Activated naive CD8-positive, alpha-beta T cell treated with anti-CD3 and anti-CD28 coated beads for 36 hours (primary cell): ENCODE measurements around the gene RPL28. TPM values are rescaled to one million over a fixed set of nuclear protein-coding genes. Genes with fewer than 3 reads are reported as not detected.
A peak's percentile ranks its signal among the peaks of the same experiment; 100 is the strongest.

Experiments used
- DNase-seq: peaks from one replicate; pipeline ENCODE4 v3.0.0; 2021
- H3K27ac Mint-ChIP-seq: one replicate; pipeline ENCODE4 v1.8.0; 2022; ENCODE audit warnings: mild to moderate bottlenecking, moderate library complexity, mixed read lengths
- H3K27me3 Mint-ChIP-seq: one replicate; pipeline ENCODE4 v1.8.0; 2022; ENCODE audit warnings: mild to moderate bottlenecking, mixed read lengths
- H3K36me3 Mint-ChIP-seq: one replicate; pipeline ENCODE4 v1.8.0; 2021; ENCODE audit warnings: mild to moderate bottlenecking, mixed read lengths
- H3K4me1 Mint-ChIP-seq: one replicate; pipeline ENCODE4 v1.8.0; 2021; ENCODE audit warnings: mixed read lengths
- H3K4me3 Mint-ChIP-seq: one replicate; pipeline ENCODE4 v1.8.0; 2022; ENCODE audit warnings: mild to moderate bottlenecking, moderate library complexity, mixed read lengths
- H3K9me3 Mint-ChIP-seq: one replicate; pipeline ENCODE4 v1.8.0; 2022; ENCODE audit warnings: mixed read lengths
- total RNA-seq, 2 experiments: library from RNA; stranded (reverse); gene quantifications; one replicate each; pipeline ENCODE4 v1.2.3, GENCODE V29; 2021

The RPL28 gene
- 1,000 to 10,000 TPM; 2,585 to 2,613 TPM for total RNA-seq

GRCh38 chr19:55385724-55386492 lies at the start of gene RPL28:
Gene RPL28 (plus strand): TSS chr19:55385932. CDS start chr19:55386358, 426 bp downstream.
- H3K27me3 Mint-ChIP-seq = peaks cover 7% of the 10 kb centered on the region
- H3K4me1 Mint-ChIP-seq = peaks cover 49% of the 10 kb centered on the region
- peak within 1 kb of the TSS; percentile 100 for H3K27ac Mint-ChIP-seq
- peaks cover 2% of the 10 kb centered on the region for H3K9me3 Mint-ChIP-seq
- DNase-seq = peak; percentile 97
- peaks cover 66% of the 10 kb centered on the region for H3K36me3 Mint-ChIP-seq
- peak within 1 kb of the TSS; percentile 100 for H3K4me3 Mint-ChIP-seq

GRCh38 chr19:55336101-55336500 lies 49.6 kb upstream of the RPL28 start:
- H3K4me3 Mint-ChIP-seq = no peak overlapping the region
- no peak overlapping the region for H3K27ac Mint-ChIP-seq
- no peak for DNase-seq
- peaks cover 16% of the 10 kb centered on the region for H3K27me3 Mint-ChIP-seq
- H3K36me3 Mint-ChIP-seq = no peaks in the 10 kb centered on the region
- no peaks in the 10 kb centered on the region for H3K9me3 Mint-ChIP-seq
- peaks cover 7% of the 10 kb centered on the region for H3K4me1 Mint-ChIP-seq

GRCh38 chr19:55339105-55339888 lies 46.4 kb upstream of the RPL28 start, which contains the start of gene KMT5C:
Gene KMT5C (plus strand): TSS chr19:55339876. CDS start chr19:55341937, 2,061 bp downstream.
- no peaks in the 10 kb centered on the region for H3K9me3 Mint-ChIP-seq
- H3K4me1 Mint-ChIP-seq = peaks cover 12% of the 10 kb centered on the region
- DNase-seq = peak; percentile 100
- peak within 1 kb of the TSS; percentile 90 for H3K27ac Mint-ChIP-seq
- peaks cover 6% of the 10 kb centered on the region for H3K36me3 Mint-ChIP-seq
- peaks cover 4% of the 10 kb centered on the region for H3K27me3 Mint-ChIP-seq
- H3K4me3 Mint-ChIP-seq = peak within 1 kb of the TSS; percentile 89

GRCh38 chr19:55339889-55340783 lies 45.6 kb upstream of the RPL28 start:
- peak overlapping the region; percentile 90 for H3K27ac Mint-ChIP-seq
- no peak for DNase-seq

GRCh38 chr19:55340784-55341147 lies 45.0 kb upstream of the RPL28 start:
- Mint-ChIP-seq H3K27me3 (peaks cover 3% of the 10 kb centered on the region), H3K4me1 (peaks cover 12% of the 10 kb centered on the region), H3K9me3 (no peaks in the 10 kb centered on the region), H3K4me3 (peak overlapping the region; percentile 89), H3K36me3 (peaks cover 6% of the 10 kb centered on the region), H3K27ac (peak overlapping the region; percentile 88)
- DNase-seq = peak; percentile 40

More at GRCh38 chr19:55339889-55340783, 45.6 kb upstream of the RPL28 start:
- Mint-ChIP-seq H3K27me3 (peaks cover 3% of the 10 kb centered on the region), H3K9me3 (no peaks in the 10 kb centered on the region), H3K4me3 (peak overlapping the region; percentile 89), H3K4me1 (peaks cover 12% of the 10 kb centered on the region), H3K36me3 (peaks cover 6% of the 10 kb centered on the region)

GRCh38 chr19:55341171-55341588 lies 44.6 kb upstream of the RPL28 start:
- peaks cover 6% of the 10 kb centered on the region for H3K36me3 Mint-ChIP-seq

GRCh38 chr19:55341595-55342531 lies 43.9 kb upstream of the RPL28 start:
- peak overlapping the region; percentile 75 for H3K4me3 Mint-ChIP-seq
- no peak for DNase-seq
- H3K4me1 Mint-ChIP-seq = peaks cover 12% of the 10 kb centered on the region
- H3K36me3 Mint-ChIP-seq = peaks cover 6% of the 10 kb centered on the region
- H3K27ac Mint-ChIP-seq = no peak overlapping the region
- H3K9me3 Mint-ChIP-seq = no peaks in the 10 kb centered on the region
- peaks cover 3% of the 10 kb centered on the region for H3K27me3 Mint-ChIP-seq

More at GRCh38 chr19:55341171-55341588, 44.6 kb upstream of the RPL28 start:
- Mint-ChIP-seq H3K4me3 (peak overlapping the region; percentile 89), H3K9me3 (no peaks in the 10 kb centered on the region), H3K27ac (peak overlapping the region; percentile 88), H3K27me3 (peaks cover 3% of the 10 kb centered on the region), H3K4me1 (peaks cover 12% of the 10 kb centered on the region)
- DNase-seq = peak; percentile 76

- H3K9me3 Mint-ChIP-seq = no peaks in the 10 kb centered on the region
- peaks cover 6% of the 10 kb centered on the region for H3K36me3 Mint-ChIP-seq
- peaks cover 5% of the 10 kb centered on the region for H3K4me1 Mint-ChIP-seq
- no peak overlapping the region for H3K4me3 Mint-ChIP-seq
- H3K27me3 Mint-ChIP-seq = peaks cover 3% of the 10 kb centered on the region
- DNase-seq = no peak
- H3K27ac Mint-ChIP-seq = no peak overlapping the region
Observed at GRCh38 chr19:55344444-55344843, 41.3 kb upstream of the RPL28 start.

GRCh38 chr19:55345101-55345817 lies 40.5 kb upstream of the RPL28 start:
- no peak for DNase-seq
- H3K27me3 Mint-ChIP-seq = peaks cover 3% of the 10 kb centered on the region
- peaks cover 6% of the 10 kb centered on the region for H3K36me3 Mint-ChIP-seq
- no peak overlapping the region for H3K4me3 Mint-ChIP-seq
- no peaks in the 10 kb centered on the region for H3K9me3 Mint-ChIP-seq
- H3K27ac Mint-ChIP-seq = no peak overlapping the region
- peaks cover 5% of the 10 kb centered on the region for H3K4me1 Mint-ChIP-seq

GRCh38 chr19:55345818-55346724 lies 39.7 kb upstream of the RPL28 start:
- no peak overlapping the region for H3K4me3 Mint-ChIP-seq
- H3K9me3 Mint-ChIP-seq = no peaks in the 10 kb centered on the region
- H3K27me3 Mint-ChIP-seq = peaks cover 5% of the 10 kb centered on the region
- H3K27ac Mint-ChIP-seq = no peak overlapping the region
- H3K4me1 Mint-ChIP-seq = peaks cover 5% of the 10 kb centered on the region
- no peak for DNase-seq
- peaks cover 6% of the 10 kb centered on the region for H3K36me3 Mint-ChIP-seq

- Mint-ChIP-seq H3K4me3 (no peak overlapping the region), H3K4me1 (no peaks in the 10 kb centered on the region), H3K27me3 (peaks cover 13% of the 10 kb centered on the region), H3K36me3 (peaks cover 4% of the 10 kb centered on the region), H3K27ac (no peak overlapping the region), H3K9me3 (no peaks in the 10 kb centered on the region)
- DNase-seq = no peak
Observed at GRCh38 chr19:55346725-55347441, 38.8 kb upstream of the RPL28 start.

- DNase-seq = no peak
- Mint-ChIP-seq H3K4me1 (peaks cover 2% of the 10 kb centered on the region), H3K27me3 (peaks cover 20% of the 10 kb centered on the region), H3K4me3 (no peak overlapping the region), H3K27ac (no peak overlapping the region), H3K9me3 (no peaks in the 10 kb centered on the region), H3K36me3 (peaks cover 4% of the 10 kb centered on the region)
Observed at GRCh38 chr19:55347442-55348009, 38.2 kb upstream of the RPL28 start.
